Smooth muscle cell (in vitro differentiated cells): ENCODE results near the gene LIPA. TPM values are rescaled to one million over a fixed set of nuclear protein-coding genes. Genes with fewer than 3 reads are reported as not detected.

Experiments
- DNase-seq: peaks from one replicate; lab custom pipeline; 2025; ENCODE audit not compliant: unreplicated experiment; lab: John Stamatoyannopoulos, UW
- H2AFZ ChIP-seq: fragments of 200-600 bp; sonication (generic); 2 replicates; pipeline ENCODE4 v1.6.0; 2016; ENCODE audit warnings: antibody characterized with exemption, low read depth, mild to moderate bottlenecking
- H3F3A ChIP-seq: fragments of 200-600 bp; sonication (generic); 2 replicates; pipeline ENCODE4 v1.6.0; 2017; ENCODE audit warnings: antibody characterized with exemption, low read depth
- H3K27ac ChIP-seq: fragments of 200-600 bp; sonication (generic); 2 replicates; pipeline ENCODE4 v1.5.1; 2016; ENCODE audit warnings: low read depth, mild to moderate bottlenecking
- H3K27me3 ChIP-seq: fragments of 200-600 bp; sonication (generic); 2 replicates; pipeline ENCODE4 v1.6.1; 2016; ENCODE audit warnings: low read depth, mild to moderate bottlenecking
- H3K36me3 ChIP-seq: fragments of 200-600 bp; sonication (generic); 2 replicates; pipeline ENCODE4 v1.5.1; 2016; ENCODE audit warnings: low read depth
- H3K4me1 ChIP-seq: fragments of 200-600 bp; sonication (generic); 2 replicates; pipeline ENCODE4 v1.5.1; 2016; ENCODE audit warnings: low read depth
- H3K4me2 ChIP-seq: fragments of 200-600 bp; sonication (generic); 2 replicates; pipeline ENCODE4 v1.6.0; 2016; ENCODE audit warnings: mild to moderate bottlenecking
- H3K4me3 ChIP-seq: fragments of 200-600 bp; sonication (generic); 2 replicates; pipeline ENCODE4 v1.5.1; 2016; ENCODE audit warnings: mild to moderate bottlenecking
- H3K79me2 ChIP-seq: fragments of 200-600 bp; sonication (generic); 2 replicates; pipeline ENCODE4 v1.6.0; 2016; ENCODE audit warnings: low read depth, mild to moderate bottlenecking
- H3K9ac ChIP-seq: fragments of 200-600 bp; sonication (generic); 2 replicates; pipeline ENCODE4 v1.6.0; 2016; ENCODE audit warnings: low read depth
- H3K9me3 ChIP-seq: fragments of 200-600 bp; sonication (generic); replicated peaks from 2 replicates; pipeline ENCODE4 v1.5.1; 2016; ENCODE audit warnings: low read depth
- H4K20me1 ChIP-seq: fragments of 200-600 bp; sonication (generic); 2 replicates; pipeline ENCODE4 v1.6.0; 2016; ENCODE audit warnings: low read depth
- CTCF ChIP-seq: fragments of 200-600 bp; sonication (generic); IDR thresholded peaks from 2 replicates; pipeline ENCODE4 v1.5.1; 2017; ENCODE audit warnings: borderline replicate concordance, mild to moderate bottlenecking, antibody characterized with exemption; ENCODE audit not compliant: insufficient read depth, poor library complexity, severe bottlenecking
- WGBS: methylation state at CpG from one replicate; pipeline ENCODE4 v1.1.7; 2016; ENCODE audit warnings: low lambda C conversion rate; 5-methylcytosine and 5-hydroxymethylcytosine counted together
- polyA plus RNA-seq: library from polyadenylated mRNA; unstranded; fragments of >200 nt; fragmentation: Nextera tagmentation; extraction: Ambion mirVana; gene quantifications from 2 replicates; pipeline ENCODE4 v1.2.1, GENCODE V29; 2016
- total RNA-seq: library from RNA; depleted of rRNA; stranded (reverse); fragments of >200 nt; gene quantifications from 2 replicates; pipeline ENCODE4 v1.2.3, GENCODE V29; 2014

LIPA gene
- total and polyA plus RNA-seq, 2 experiments from 2014 or later = 27.1 to 34.4 TPM

- 21% methylated on average over 3 of the region's 3 CpGs for WGBS
- no peaks in the 10 kb centered on the region for H3K36me3 ChIP-seq
- H3K4me2 ChIP-seq = peak overlapping the region; percentile 0
- no peaks in the 10 kb centered on the region for H3K4me1 ChIP-seq
- TF ChIP-seq CTCF = no peak
- H2AFZ ChIP-seq = no peak overlapping the region
- no peaks in the 10 kb centered on the region for H3K79me2 ChIP-seq
- no peak for DNase-seq
- H3K9ac ChIP-seq = no peak overlapping the region
- peaks cover 15% of the 10 kb centered on the region for H3F3A ChIP-seq
- H3K27ac ChIP-seq = no peak overlapping the region
- no peak overlapping the region for H3K4me3 ChIP-seq
- H4K20me1 ChIP-seq = no peaks in the 10 kb centered on the region
- H3K27me3 ChIP-seq = no peaks in the 10 kb centered on the region
- H3K9me3 ChIP-seq = no peaks in the 10 kb centered on the region
These were observed 23.4 kb upstream of the LIPA start for GRCh38 chr10:89274928-89275327.

GRCh38 chr10:89273680-89274079 lies 22.1 kb upstream of the LIPA start:
- 61% methylated on average over 2 of the region's 2 CpGs for WGBS
- no peak overlapping the region for H3K4me3 ChIP-seq
- H3K36me3 ChIP-seq = no peaks in the 10 kb centered on the region
- H3K4me2 ChIP-seq = no peak overlapping the region
- H3K27ac ChIP-seq = no peak overlapping the region
- peaks cover 6% of the 10 kb centered on the region for H3F3A ChIP-seq
- H2AFZ ChIP-seq = no peak overlapping the region
- no peak overlapping the region for H3K9ac ChIP-seq
- H3K79me2 ChIP-seq = no peaks in the 10 kb centered on the region
- no peaks in the 10 kb centered on the region for H4K20me1 ChIP-seq
- no peaks in the 10 kb centered on the region for H3K27me3 ChIP-seq
- DNase-seq = no peak
- H3K4me1 ChIP-seq = no peaks in the 10 kb centered on the region
- TF ChIP-seq CTCF = no peak
- H3K9me3 ChIP-seq = no peaks in the 10 kb centered on the region

GRCh38 chr10:89271532-89271931 lies 20.0 kb upstream of the LIPA start:
- Histone ChIP-seq H3K4me2 (no peak overlapping the region), H3K27me3 (no peaks in the 10 kb centered on the region), H2AFZ (no peak overlapping the region), H3K27ac (no peak overlapping the region), H3K79me2 (no peaks in the 10 kb centered on the region), H3F3A (no peaks in the 10 kb centered on the region), H3K36me3 (no peaks in the 10 kb centered on the region), H3K4me3 (no peak overlapping the region), H4K20me1 (no peaks in the 10 kb centered on the region), H3K9me3 (no peaks in the 10 kb centered on the region), H3K4me1 (no peaks in the 10 kb centered on the region), H3K9ac (no peak overlapping the region)
- WGBS = 87% methylated on average over 2 of the region's 2 CpGs
- DNase-seq = no peak
- no peak for TF ChIP-seq CTCF

- no peaks in the 10 kb centered on the region for H3F3A ChIP-seq
- no peaks in the 10 kb centered on the region for H3K9me3 ChIP-seq
- H3K9ac ChIP-seq = no peak overlapping the region
- no peak overlapping the region for H3K4me3 ChIP-seq
- H3K36me3 ChIP-seq = no peaks in the 10 kb centered on the region
- H3K4me1 ChIP-seq = no peaks in the 10 kb centered on the region
- TF ChIP-seq CTCF = no peak
- H3K4me2 ChIP-seq = no peak overlapping the region
- H2AFZ ChIP-seq = no peak overlapping the region
- no peaks in the 10 kb centered on the region for H4K20me1 ChIP-seq
- no peaks in the 10 kb centered on the region for H3K79me2 ChIP-seq
- DNase-seq = no peak
- H3K27ac ChIP-seq = no peak overlapping the region
- no peaks in the 10 kb centered on the region for H3K27me3 ChIP-seq
These were observed 18.5 kb upstream of the LIPA start for GRCh38 chr10:89270153-89270483.
